AG04450 (cell line): ENCODE results near the gene SPNS2. TPM values are rescaled to one million over a fixed set of nuclear protein-coding genes. Genes with fewer than 3 reads are reported as not detected.

Experiments used
- CTCF ChIA-PET: fragments of 300-600, 350-600 bp; formaldehyde crosslinking; extraction: SDS; loops from one replicate; lab custom pipeline; 2022; ENCODE audit warnings: antibody characterized with exemption, inconsistent platforms; lab: Charles Lee
- POLR2A ChIA-PET: fragments of 350-600 bp; formaldehyde crosslinking; extraction: SDS; loops from one replicate; lab custom pipeline; 2021; ENCODE audit warnings: antibody characterized with exemption, inconsistent platforms; lab: Yijun Ruan, JAX
- DNase-seq: peaks from one replicate; pipeline ENCODE4 v3.0.0-alpha.2; 2011; ENCODE audit warnings: low read depth, low spot score
- H3K27ac ChIP-seq: one replicate; pipeline ENCODE4 v1.5.1; 2012; ENCODE audit warnings: low read depth, low read length, control low read depth
- H3K27me3 ChIP-seq: one replicate; pipeline ENCODE4 v1.6.0; 2012; ENCODE audit warnings: low read length; ENCODE audit not compliant: control insufficient read depth, insufficient read depth
- H3K4me3 ChIP-seq: 2 replicates; pipeline ENCODE4 v1.5.1; 2011; ENCODE audit warnings: mild to moderate bottlenecking, low read depth, low read length, control low read depth
- H3K9me3 ChIP-seq: 2 replicates; pipeline ENCODE4 v1.5.1; 2012; ENCODE audit warnings: low read length; ENCODE audit not compliant: control insufficient read depth, insufficient read depth
- CTCF ChIP-seq: IDR thresholded peaks from 2 replicates; pipeline ENCODE4 v1.5.1; 2011; ENCODE audit warnings: low read depth, low read length, control low read depth, inconsistent platforms
- polyA plus RNA-seq: library from polyadenylated mRNA; depleted of rRNA; stranded (reverse); fragments of >200 nt; gene quantifications from 2 replicates; pipeline ENCODE4 v1.2.3, GENCODE V29; 2011

Gene SPNS2
- polyA plus RNA-seq, 1 experiment, result not detected

- CTCF ChIA-PET, result interaction anchor here (1.4 to 3.1 kb wide), 2 partner anchors 8 to 9 kb away, joined by 8 to 21 read pairs; no protein-coding TSS in a partner anchor
- POLR2A ChIA-PET, result no interaction called here
- TF ChIP-seq CTCF, result no peak
- H3K27ac ChIP-seq, result no peak overlapping the region
- H3K9me3 ChIP-seq, result peaks cover 4% of the 10 kb centered on the region; the same call in 1 of the 2 replicates
- no peak overlapping the region for H3K4me3 ChIP-seq
- peaks cover 9% of the 10 kb centered on the region for H3K27me3 ChIP-seq
- DNase-seq, result no peak
Observed at GRCh38 chr17:4557626-4558346, 59.1 kb downstream of the SPNS2 start.

GRCh38 chr17:4558347-4558971, 59.8 kb downstream of the SPNS2 start:
- Histone ChIP-seq H3K4me3 (no peak overlapping the region), H3K27me3 (peaks cover 14% of the 10 kb centered on the region), H3K27ac (no peak overlapping the region), H3K9me3 (peaks cover 4% of the 10 kb centered on the region; the same call in 1 of the 2 replicates)
- POLR2A ChIA-PET, result no interaction called here
- CTCF ChIA-PET, result no interaction called here
- no peak for TF ChIP-seq CTCF
- no peak for DNase-seq

- ChIA-PET POLR2A (no interaction called here), CTCF (no interaction called here)
- DNase-seq, result no peak
- Histone ChIP-seq H3K9me3 (peaks cover 4% of the 10 kb centered on the region; the same call in 1 of the 2 replicates), H3K4me3 (no peak overlapping the region), H3K27ac (no peak overlapping the region), H3K27me3 (peaks cover 14% of the 10 kb centered on the region)
- TF ChIP-seq CTCF, result no peak
Observed at GRCh38 chr17:4559139-4559791, 60.6 kb downstream of the SPNS2 start.

- POLR2A ChIA-PET, result no interaction called here
- H3K27me3 ChIP-seq, result peaks cover 14% of the 10 kb centered on the region
- no peak overlapping the region for H3K27ac ChIP-seq
- H3K9me3 ChIP-seq, result peaks cover 1% of the 10 kb centered on the region; the same call in 1 of the 2 replicates
- CTCF ChIA-PET, result interaction anchor here (0.6 to 1.0 kb wide), 2 partner anchors 9 to 66 kb away, joined by 3 read pairs; no protein-coding TSS in a partner anchor
- H3K4me3 ChIP-seq, result no peak overlapping the region
- DNase-seq, result no peak
- TF ChIP-seq CTCF, result no peak
Observed at GRCh38 chr17:4559966-4560365, 61.3 kb downstream of the SPNS2 start.

- ChIA-PET CTCF (interaction anchor here (0.6 to 1.0 kb wide), 2 partner anchors 9 to 65 kb away, joined by 3 read pairs; no protein-coding TSS in a partner anchor), POLR2A (no interaction called here)
- TF ChIP-seq CTCF, result no peak
- DNase-seq, result no peak
- Histone ChIP-seq H3K4me3 (no peak within 1 kb of the TSS), H3K27ac (no peak within 1 kb of the TSS), H3K27me3 (peaks cover 14% of the 10 kb centered on the region), H3K9me3 (no peaks in the 10 kb centered on the region)
Observed at GRCh38 chr17:4560421-4560820, 61.7 kb downstream of the SPNS2 start, which contains the start of gene GGT6. Gene GGT6 (minus strand): TSS chr17:4560577. CDS start chr17:4560521, 56 bp downstream.
